ENCODE data around the gene HPF1.
"Not testable (repeated sequence)": the region's sequence is repeated elsewhere in the genome, so short reads cannot be mapped to it uniquely, and the experiment has no call there.

The HPF1 gene

GRCh38 chr4:169757575-169758184 lies at the start of gene HPF1:
Gene HPF1, minus strand, starts transcription at chr4:169757944. Its CDS starts 67 bp downstream, at chr4:169757877.
- peak; percentile 22 to 80 for DNase-seq

- not testable (repeated sequence) for DNase-seq
These were observed 49.0 kb upstream of the HPF1 start for GRCh38 chr4:169806770-169807169.

- no peak for DNase-seq
These were observed 45.7 kb upstream of the HPF1 start for GRCh38 chr4:169803413-169803812.

GRCh38 chr4:169802873-169803272 lies 45.1 kb upstream of the HPF1 start:
- no peak for DNase-seq

GRCh38 chr4:169800541-169800940 lies 42.8 kb upstream of the HPF1 start:
- no peak for DNase-seq

- no peak for DNase-seq
These were observed 41.5 kb upstream of the HPF1 start for GRCh38 chr4:169799260-169799659.

- DNase-seq: no peak
These were observed 37.8 kb upstream of the HPF1 start for GRCh38 chr4:169795585-169795984.

GRCh38 chr4:169791527-169792156 lies 33.9 kb upstream of the HPF1 start:
- peak; percentile 3 to 69 for DNase-seq

- no peak for DNase-seq
These were observed 33.3 kb upstream of the HPF1 start for GRCh38 chr4:169791062-169791461.

- DNase-seq: no peak
These were observed 17.0 kb upstream of the HPF1 start for GRCh38 chr4:169774466-169775445.

- DNase-seq: no peak
These were observed 16.1 kb upstream of the HPF1 start for GRCh38 chr4:169773889-169774288.

- DNase-seq: not testable (repeated sequence)
These were observed 13.9 kb upstream of the HPF1 start for GRCh38 chr4:169771556-169772080.

- DNase-seq: no peak
These were observed 12.7 kb upstream of the HPF1 start for GRCh38 chr4:169770416-169770815.

GRCh38 chr4:169768385-169768784 lies 10.6 kb upstream of the HPF1 start:
- no peak for DNase-seq

GRCh38 chr4:169766741-169767140 lies 9.0 kb upstream of the HPF1 start:
- DNase-seq: no peak

GRCh38 chr4:169765835-169766234 lies 8.1 kb upstream of the HPF1 start:
- no peak for DNase-seq

GRCh38 chr4:169761846-169762245 lies 4.1 kb upstream of the HPF1 start:
- no peak for DNase-seq

- DNase-seq: no peak
These were observed 738 bp upstream of the HPF1 start for GRCh38 chr4:169758401-169758962.

- DNase-seq: no peak
These were observed 671 bp downstream of the HPF1 start for GRCh38 chr4:169756971-169757574.

- no peak for DNase-seq
These were observed 12.5 kb downstream of the HPF1 start for GRCh38 chr4:169745291-169745690.

- no peak for DNase-seq
These were observed 13.1 kb downstream of the HPF1 start for GRCh38 chr4:169744601-169745000.

- no peak for DNase-seq
These were observed 16.2 kb downstream of the HPF1 start for GRCh38 chr4:169741569-169741968.

GRCh38 chr4:169738604-169739003 lies 19.1 kb downstream of the HPF1 start:
- DNase-seq: not testable (repeated sequence)

Measured in SW 1271 (cell line).